Colon (tissue), 2 donors: ENCODE measurements around the gene JPH2.

Source experiments
- FAIRE-seq: peaks from 2 replicates; lab custom pipeline; 2012; peaks lifted over from hg19 to GRCh38; lab: Jason Lieb, UNC
- donor health status: control.
- donor health status: control.

Gene JPH2

DNA sequence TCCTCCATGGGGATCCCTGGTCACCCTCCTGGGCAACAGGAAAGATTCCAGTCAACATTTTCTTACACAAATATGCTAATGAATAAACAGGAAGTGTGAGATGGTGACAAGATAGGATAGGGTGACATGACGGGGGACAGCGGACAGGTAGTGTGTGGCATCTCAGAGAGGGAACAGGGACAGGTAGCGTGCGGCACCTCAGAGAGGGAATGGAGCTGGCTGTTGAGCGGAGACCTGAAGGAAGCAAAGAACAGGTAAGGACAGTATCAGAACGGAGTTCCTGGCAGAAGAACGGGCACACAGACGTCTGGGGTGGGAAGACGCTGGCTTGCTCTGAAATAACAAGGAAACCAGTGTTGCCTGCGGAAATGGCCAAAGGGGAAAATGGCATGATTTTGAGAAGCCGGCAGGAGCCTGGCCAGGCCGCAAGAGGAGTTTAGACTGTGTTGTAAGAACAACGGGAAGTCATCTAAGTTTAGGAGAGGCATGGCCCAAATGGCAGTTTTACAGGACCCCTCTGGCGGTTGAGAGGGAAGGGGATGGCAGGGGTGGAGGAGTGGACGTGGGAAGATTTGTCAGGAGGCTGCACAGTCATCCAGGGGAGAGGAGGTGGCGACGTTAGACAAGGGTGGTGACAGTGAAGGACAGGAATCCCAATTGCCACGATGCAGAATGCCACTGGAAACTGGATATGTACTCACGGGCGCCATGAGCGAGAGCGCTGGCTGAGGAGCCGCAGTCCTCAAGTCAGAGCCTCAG is 111.6 kb downstream of the JPH2 start:
- no peak for FAIRE-seq

GRCh38 chr20:44074252-44075151 is 112.5 kb downstream of the JPH2 start:
- no peak for FAIRE-seq

GRCh38 chr20:44073675-44074071 is 113.3 kb downstream of the JPH2 start:
- no peak for FAIRE-seq

DNA sequence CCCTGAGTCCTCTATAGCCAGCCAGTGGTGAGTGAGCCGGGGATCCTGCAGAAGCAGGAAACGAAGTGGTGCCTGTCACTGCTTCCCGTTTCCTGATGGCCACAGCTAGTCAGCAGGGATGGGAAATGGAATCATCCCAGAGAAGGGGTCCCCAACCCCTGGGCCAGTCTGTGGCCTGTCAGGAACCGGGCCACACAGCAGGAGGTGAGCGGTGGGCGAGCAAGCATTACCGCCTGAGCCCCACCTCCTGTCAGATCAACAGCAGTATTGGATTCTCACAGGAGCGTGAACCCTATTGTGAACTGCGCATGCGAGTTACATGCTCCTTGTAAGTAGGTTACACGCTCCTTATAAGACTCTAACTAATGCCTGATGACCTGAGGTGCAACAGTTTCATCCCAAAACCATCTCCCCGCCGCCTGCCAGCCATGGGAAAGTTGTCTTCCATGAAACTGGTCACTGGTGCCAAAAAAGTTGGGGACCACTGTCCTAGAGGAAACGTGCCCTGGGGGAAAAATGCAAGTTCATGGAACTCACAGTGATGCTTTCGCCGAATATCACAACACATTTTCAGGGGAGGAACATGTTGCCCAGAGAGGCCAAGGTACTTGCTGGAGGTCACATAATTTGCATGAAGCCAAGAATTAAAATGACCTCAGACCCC is 113.8 kb downstream of the JPH2 start:
- FAIRE-seq: no peak

GRCh38 chr20:44072384-44072783 is 114.6 kb downstream of the JPH2 start:
- no peak for FAIRE-seq

DNA sequence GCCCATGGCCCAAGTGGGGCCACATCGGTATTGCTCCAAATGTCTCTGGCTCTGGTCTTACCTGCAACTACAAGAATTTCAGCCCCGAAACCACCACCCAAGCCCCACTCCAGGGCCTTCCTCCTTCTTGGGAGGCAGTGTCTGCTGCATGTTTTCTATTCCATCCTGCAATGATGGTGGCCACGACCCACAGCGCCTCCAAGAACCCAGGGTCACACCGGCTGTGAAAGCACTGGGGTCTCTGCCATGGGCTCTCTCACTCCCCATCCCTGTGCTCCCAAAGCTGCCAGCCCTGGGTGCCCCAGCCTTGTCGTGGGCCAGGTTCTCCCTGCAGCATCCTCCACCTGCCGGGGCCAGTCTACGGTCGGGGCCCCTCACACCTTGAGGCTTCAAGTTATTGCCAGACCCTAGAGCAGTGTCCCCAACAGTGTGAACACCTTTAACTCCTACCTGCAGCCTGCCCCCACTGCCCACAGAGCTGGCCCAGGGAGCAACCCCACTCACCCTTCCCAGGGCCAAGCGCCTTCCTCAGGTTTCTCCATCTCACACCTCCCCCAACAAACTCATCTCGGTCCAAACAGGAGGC is 115.4 kb downstream of the JPH2 start:
- FAIRE-seq: no peak

GRCh38 chr20:44071057-44071456 is 115.9 kb downstream of the JPH2 start:
- no peak for FAIRE-seq

DNA sequence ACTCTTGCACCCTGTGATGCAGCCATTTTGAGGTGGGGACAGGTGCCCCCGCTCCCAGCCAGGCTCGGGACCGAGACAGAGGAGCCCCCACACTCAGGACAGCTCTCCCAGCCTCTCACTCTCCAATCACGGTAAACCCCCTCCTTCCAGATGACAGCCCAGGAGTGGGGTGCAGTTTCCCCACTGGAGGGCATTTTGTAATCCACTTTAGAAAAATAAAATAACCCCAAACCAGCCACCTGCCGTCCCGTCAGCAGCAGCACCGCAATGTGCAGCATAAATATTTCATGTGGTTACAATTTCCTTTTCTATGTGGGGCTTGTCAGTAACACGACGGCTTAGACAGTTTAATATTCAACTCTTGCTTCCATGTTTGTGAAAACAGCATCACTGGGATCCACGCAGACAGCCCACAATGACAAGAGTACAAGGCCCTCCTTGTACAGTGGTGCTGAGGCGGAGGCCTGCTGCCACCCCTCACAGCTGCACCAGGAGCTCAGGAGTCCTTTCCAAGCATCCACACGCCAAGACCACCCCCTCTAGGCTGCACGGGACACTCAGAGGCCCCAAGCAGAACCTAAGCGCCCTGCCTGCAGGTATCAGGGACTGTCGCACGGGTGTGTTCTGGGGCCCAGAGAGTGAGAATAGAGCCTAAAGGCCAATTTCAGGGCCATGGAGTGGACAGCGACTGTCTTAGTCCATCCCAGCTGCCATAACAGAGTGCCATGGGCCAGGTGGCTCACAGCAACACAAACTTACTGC is 116.7 kb downstream of the JPH2 start:
- no peak for FAIRE-seq

DNA sequence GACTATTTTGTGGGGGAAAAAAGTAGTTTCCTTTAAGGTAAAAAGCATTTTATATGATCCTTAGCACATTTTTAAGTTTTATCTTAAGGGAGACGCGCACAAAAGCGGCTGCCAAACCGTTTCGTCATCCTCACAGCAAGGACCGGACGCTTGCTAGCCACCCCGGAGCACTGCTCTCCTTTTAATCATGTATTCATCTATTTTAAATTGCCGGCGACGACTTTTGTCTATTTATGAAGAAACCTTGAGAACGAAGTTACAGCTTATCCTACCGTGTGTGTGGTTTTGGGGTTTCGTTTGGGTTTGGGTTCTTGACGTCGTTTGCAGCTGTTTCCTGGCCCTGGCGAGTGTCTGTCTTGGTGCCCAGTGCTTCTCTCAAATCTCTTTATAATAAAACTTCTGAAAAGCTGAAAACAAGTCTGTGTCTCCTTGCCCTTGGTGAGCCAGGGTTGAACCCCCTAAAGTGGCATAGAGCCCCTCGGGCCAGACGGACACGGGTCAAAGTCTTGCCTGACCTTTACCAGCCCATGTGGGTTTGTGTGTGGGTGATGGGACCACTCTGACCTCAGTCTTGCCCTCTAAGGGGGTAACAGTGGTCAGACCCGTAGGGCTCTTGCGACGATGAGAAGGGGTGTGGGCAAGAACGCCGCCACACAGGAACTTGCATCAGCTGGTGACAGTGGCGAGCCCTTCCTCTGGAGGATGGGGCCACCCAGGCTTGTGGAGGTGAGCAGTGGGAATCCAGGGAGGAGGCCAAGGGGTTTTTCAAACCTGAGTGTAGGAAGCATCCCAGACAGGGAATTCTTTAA is 117.6 kb downstream of the JPH2 start:
- FAIRE-seq: no peak

- no peak for FAIRE-seq
These were observed 118.4 kb downstream of the JPH2 start for GRCh38 chr20:44068316-44069201.

- no peak for FAIRE-seq
These were observed 119.3 kb downstream of the JPH2 start for GRCh38 chr20:44067650-44068081.

DNA sequence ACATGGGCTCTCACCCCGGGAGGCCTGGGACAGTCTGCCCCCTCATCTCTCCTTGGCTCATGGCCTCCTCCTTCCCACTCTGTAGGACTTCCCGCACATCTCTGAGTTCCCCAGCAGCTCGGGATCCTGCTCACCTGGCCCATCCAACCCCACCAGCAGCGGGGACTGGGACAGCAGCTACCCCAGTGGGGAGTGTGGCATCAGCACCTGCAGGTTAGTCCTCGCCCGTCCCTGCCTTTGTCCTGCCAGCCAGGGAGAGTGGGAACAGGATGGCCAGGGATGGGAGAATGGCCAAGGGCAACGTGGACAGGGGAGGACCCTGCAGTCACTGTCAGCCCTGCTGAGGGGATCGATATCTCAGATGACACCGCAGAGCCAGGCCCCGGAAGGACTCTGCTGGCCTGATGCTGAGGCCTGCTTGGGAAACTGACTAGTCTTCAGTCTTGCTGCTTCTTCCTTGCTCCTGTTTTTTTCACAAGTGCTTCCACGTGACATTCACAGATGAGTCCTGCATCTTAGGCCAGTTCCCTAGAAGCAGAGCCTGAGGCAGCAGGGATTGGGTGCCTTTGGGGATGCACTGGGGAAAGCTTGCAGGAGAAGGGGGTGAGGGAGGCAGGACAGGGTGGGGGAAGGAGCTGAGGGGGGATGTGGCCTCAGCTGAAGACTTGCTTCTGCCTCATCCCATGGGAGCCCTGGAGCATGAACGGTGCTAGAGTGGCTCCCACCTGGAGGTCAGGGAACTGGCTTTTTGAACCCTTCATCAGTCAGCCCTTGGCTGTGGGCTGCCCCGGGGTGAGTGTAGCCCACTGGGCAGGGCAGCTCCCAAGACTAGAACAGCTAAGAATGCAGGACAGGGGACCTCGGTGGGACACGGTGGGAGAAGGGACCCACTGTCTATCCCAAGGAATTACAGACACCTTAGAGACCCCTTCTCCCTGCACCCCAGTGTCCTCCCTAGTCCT is 120.1 kb downstream of the JPH2 start:
- FAIRE-seq: no peak

DNA sequence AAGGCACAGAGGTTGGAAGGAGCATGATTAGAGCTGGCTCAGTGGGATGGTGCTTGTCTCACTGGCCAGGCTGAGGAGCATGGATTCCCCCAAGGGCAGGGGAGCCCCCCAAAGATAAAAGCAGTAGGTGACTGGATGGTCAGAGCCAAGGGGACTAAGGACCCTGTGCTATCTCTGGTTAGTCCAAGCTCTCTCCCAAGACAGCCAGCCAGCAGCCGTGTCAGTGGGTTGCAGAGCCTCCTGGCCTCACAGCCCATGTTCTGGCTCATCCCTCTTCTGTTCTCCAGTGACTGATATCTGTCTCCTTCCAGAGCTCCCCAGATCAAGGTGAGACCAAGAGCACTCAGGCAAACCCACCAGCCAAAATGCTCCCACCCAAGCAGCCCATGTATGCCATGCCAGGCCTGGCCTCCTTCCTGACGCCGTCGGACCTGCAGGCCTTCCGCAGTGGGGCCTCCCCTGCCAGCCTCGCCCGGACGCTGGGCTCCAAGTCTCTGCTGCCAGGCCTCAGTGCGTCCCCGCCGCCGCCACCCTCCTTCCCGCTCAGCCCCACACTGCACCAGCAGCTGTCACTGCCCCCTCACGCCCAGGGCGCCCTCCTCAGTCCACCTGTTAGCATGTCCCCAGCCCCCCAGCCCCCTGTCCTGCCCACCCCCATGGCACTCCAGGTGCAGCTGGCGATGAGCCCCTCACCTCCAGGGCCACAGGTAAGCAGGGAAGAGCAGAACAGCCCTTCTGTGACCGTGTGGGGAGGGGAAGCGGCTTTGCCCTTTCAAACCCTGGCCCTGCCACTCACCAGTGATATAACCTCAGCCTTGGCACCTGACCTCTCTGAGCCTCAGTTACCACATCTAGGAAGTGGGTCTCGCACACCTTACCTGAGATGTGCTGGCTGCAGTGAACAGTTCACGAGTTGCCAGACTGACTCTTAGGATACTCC is 121.3 kb downstream of the JPH2 start:
- FAIRE-seq: no peak

- FAIRE-seq: no peak
These were observed 122.2 kb downstream of the JPH2 start for GRCh38 chr20:44064501-44065400.
